HK-2 (cell line): ENCODE data around the gene RTCA.
"Not testable (repeated sequence)": the region's sequence is repeated elsewhere in the genome, so short reads cannot be mapped to it uniquely, and the experiment has no call there.

Experiments used
- DNase-seq: peaks from one replicate; pipeline ENCODE4 v3.0.0-alpha.2; 2018; ENCODE audit not compliant: unreplicated experiment

RTCA gene

DNA sequence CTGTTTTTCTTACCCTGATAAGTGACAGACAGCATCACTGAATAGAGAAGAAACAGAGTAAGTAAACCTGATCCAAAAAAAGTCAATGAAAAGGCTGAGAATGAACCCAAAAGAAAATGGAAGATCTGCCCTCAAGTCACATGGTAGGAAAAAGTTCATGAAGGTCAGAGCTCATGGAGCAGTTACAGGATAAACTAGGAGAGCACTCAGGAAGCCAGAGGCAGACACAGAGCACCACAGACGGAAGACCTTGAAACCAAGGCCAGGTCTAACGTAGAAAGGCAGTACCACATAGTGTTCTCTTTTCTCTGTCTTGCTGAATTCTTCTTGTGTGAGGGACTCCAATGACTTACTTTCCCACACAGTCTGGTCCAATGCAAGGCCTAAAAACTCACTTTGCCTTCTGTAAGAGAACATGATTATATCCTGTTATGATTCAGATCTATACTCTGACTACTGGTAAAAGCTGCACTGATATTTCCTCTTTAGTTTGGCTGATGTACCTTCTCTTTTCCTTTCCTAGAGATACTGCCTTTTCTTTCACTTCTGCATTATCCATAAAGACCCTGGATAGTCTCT, 40.8 kb downstream of the RTCA start:
- DNase-seq = no peak

DNA sequence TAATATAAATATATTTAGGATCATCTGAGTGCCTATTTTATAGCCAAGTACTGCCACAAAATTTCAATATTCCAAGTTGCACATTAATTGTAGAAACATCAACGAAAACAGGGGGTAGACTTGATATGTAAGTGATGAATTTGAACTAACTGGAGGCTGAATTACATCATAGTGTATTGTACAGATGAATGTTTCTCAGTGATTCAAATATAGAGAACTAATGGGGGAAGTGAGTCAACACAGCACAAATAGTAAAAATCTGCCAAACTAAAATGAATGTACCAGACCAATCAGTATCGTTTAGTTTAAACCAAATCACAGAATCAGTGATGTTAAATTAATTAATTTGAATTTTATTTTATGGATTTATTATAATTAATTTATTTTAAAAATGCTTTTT, 42.8 kb downstream of the RTCA start:
- no peak for DNase-seq

DNA sequence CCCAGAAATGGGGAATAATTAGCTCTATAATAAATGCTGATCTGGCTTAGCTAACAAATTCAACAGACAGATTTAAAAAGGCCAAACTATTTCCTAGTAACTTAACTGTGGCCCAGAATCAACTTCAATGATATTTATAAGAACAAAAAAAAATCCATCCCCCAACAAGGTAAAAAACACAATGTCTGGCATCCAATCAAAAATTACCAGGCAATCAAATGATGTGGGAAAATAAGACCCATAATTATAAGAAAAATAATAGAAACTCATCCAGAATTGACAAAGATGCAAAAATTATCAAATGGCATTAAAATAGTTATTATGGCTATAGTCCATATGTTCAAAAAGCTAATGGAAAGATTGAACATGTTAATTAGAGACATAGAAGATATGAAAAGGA, 43.8 kb downstream of the RTCA start:
- no peak for DNase-seq

DNA sequence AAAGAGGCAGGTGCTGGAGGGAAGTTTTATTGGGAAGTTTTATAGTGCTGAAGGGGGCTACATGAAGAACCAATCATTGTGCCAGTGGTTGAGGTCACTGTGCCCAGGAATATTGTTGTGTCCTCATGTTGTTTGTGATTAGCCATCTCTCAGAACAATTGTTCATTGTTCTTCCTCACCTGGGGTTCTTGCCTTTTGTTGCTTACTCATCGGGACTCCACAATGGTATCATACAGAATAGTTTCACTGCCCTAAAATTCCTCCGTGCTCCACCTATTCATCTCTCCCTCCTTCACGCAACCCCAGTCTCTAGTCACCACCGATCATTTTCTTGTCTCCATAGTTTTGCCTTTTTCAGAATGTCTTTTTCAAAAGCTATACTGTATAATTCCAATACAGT, 47.4 kb downstream of the RTCA start:
- no peak for DNase-seq

DNA sequence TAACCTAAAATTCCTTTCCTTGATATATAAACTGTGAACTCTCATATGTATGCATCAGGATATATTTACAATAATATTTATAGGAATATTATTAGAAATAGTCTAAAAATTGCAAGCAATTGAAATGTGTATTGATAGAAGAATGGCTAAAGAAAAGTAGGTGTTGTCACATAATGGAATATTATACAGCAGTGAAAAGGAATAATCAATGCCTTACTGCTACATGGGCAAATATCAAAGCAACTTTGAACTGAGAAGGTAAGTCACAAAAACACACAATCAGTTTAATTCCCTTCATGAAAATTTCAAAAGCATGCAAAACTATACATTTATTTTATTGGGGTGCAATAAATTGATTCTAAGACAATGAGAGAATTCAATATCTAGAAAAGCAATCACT, 50.6 kb downstream of the RTCA start:
- no peak for DNase-seq

DNA sequence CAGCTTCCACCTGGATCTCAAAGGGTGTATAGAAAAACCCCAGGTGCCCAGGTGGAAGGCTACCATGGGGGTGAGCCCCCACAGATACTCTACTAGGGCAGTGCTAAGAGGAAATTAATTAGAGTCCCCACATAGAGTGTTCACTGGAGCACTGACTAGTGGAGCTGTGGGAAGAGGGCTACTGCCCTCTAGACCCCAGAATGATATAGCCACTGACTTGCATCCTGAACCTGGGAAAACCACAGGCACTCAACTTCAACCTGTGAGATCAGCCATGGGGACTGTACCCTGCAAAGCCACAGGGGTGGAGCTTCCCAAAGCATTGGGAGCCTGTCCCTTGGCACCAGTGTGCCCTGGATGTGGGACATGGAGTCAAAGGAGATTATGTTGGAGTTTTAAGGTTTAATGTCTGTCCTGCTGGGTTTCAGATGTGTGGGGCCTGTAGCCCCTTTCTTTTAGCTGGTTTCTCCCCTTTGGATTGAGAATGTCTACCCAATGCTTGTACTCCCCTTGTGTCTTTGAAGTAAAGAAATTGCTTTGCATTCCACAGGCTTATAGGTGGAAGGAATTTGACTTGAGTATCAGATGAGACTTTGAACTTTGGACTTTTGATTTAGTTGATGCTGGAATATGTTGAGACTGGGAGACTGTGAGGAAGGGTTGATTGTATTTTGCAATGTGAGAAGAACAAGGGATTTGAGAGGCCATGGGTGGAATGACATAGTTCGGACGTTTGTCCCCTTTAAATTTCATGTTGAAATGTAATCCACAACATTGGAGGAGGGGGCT, 54.5 kb downstream of the RTCA start:
- no peak for DNase-seq

DNA sequence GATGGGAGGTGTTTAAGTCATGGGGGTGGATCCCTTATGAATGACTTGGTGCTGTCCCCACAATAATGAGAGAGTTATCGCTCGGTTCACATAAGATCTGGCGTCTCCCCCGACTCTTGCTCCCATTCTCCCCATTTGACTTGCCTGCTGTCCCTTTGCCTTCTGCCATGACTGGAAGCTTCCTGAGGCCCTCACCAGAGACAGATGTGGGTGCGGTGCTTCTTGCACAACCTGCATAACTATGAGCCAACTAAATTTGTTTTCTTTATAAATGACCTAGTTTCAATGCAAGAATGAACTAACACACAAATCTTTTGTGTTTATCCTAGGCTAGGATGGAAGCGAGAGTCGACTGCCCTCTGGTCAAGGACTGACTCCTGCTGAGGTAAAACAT, 55.1 kb downstream of the RTCA start:
- DNase-seq = no peak

DNA sequence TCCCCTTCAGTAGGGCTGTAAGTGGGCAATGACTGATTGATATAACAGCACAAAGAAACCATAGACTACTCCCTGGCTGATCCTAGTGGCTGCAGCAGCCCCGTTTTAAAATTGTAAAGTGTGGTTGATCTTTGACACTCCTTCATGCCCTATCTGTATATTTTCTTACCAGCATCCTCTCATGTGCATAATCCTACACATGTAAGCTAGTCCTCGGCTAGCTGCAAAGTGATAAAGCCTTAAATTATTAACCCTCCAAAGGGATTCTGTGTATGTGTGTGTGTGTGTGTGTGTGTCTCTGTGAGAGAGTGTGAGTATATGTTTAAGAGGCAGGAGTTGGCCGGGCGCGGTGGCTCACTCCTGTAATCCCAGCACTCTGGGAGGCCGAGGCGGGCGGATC, 55.5 kb downstream of the RTCA start:
- no peak for DNase-seq

DNA sequence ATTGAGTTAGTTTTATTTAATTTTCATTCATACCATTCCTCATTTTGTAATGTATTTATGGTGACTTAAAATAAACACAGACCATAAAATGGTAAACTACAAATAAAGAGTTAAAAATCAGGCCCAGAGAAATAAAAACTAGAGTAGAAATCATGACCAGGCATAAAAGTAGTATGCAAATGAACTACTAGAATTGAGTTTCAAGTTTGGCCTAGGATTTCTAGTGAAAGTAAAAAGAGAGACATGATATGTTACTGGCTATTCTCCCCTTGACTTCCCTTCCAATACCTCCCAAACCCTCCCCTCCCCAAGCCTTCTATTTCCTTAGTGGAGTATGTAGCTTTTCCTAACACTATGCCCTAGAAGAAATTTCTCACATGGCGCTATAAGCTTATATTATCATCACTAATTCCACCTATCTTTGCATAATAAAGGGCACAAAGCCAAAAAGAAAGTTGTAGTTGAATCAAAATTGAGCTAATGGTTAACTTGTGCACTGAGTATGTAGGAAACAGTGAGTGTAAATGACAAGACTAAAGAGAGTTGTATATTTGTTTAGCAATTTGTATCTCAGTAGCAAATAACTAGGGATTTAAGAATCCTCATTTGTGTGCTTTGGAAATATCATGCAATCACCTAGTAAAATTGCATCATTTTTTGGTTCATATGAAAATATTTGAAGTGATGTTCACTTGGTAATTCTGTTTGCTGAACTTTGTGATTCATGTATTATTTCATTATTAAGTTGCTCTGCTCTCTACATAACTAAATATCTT, 56.6 kb downstream of the RTCA start:
- DNase-seq = no peak

DNA sequence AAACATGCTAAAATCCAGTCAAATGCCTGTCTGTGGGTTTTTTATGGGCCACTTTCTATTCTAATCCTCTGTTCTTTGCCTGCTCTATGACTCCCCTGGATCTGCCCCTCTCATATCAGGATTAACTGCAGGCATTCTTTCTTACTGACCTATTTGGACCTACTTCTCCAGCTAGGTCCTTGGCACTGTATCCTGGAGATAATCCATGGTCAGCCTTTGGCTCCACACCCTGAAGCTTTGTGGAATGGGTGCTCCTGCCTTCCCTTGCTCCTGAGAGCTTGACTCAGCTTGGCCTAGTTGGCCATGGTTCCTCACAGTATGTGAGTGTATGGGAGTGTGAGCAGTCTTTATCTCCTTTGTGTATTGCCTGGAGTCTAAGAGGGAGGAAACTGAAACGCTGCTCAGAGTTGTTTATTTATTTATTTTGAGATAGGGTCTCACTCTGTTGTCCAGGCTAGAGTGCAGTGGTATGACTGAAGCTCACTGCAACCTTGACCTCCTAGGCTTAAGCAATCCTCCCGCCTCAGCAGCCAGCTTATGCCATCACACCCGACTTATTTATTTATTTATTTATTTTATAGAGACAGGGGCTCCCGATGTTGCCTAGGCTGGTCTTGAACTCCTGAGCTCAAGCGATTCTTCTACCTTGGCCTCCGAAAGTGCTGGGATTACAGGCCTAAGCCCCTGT, 57.5 kb downstream of the RTCA start:
- DNase-seq = no peak

DNA sequence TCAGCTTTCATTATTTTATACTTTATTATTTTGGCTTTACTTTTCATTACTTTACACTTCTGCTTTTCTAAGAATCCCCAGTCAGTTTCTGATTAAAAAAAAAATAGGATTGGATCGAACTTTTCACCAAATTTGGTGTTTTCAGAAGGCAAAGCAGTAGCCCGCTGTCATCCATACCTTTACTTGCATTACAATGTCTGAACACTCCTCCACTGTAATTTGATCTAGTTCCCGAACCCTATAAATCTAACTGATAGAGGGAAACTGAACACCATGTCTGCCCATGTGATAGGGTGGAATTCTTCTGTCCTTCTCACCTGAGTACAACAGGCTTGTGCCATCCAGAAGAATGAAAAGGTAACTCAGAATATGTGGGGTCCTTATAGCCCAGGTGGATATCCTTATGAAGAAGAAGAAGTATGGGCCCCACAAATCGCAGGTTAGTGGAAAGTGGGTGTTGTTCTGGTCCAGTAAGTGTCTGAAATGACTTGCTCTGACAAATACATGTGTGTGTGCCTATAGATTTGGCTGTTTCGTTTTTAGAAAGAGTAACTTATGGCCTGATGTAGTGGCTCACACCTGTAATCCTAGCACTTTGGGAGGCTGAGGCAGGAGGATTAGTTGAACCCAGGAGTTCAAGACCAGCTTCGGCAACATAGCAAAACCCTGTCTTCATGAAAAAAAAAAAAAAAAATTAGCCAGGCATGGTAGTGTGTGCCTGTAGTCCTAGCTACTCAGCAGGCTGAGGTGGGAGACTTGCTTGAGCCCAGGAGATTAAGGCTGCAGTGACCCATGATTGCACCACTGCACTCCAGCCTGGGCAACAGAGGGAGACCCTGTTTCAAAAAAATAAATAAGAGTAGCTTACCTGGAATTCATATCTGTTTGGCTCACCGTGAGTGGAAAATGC, 59.7 kb downstream of the RTCA start:
- DNase-seq = no peak

DNA sequence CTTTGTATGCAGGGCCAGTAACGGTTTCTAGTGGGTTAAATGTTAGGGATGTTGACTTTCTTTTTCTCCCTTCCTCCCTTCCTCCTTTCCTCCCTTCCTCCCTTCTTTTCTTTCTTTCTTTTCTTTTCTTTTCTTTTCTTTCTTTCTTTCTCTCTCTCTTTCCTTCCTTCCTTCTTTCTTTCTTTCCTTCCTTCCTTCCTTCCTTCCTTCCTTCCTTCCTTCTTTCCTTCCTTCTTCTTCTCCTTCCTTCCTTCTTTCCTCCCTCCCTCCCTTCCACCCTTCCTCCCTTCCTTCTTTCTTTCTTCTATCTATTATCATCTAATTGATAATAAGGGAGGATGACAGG, 60.3 kb downstream of the RTCA start:
- DNase-seq = not testable (repeated sequence)

DNA sequence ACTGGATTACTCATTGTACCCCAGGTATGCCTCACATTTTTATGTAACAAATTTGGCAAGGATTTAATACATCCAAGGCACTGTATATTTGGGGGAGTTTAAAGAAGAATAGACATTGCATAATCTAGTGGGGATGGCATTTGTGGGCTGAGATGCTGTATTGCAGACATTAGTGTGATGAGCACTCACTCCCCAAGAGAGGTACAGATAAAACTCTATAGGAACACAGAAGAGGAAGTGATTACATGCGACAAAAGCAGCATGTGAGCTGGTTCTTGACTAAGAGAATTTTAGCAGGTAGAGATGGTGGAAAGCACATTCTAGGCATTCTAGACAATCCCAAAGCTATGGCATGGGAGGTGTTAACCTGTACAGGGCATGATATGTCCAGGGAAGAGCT, 62.1 kb downstream of the RTCA start:
- no peak for DNase-seq

DNA sequence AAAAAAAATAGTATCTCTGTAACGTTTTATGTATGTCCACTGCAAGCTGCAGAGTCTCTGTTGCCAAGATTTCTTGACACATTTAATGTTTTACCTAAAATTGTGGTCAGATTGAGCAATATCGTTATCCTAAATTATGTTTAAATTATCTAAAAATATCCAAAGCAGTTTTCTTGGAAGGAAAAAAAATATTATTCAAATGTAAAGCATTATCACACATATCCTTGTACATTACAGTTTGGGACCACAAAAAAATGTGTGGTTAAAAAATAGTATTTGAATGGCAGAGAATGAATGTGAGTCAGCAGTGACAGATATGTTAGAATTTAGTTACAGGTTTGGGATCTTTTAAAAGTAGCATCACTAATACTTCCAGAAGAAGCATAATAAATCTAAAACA, 65.1 kb downstream of the RTCA start:
- DNase-seq = not testable (repeated sequence)

DNA sequence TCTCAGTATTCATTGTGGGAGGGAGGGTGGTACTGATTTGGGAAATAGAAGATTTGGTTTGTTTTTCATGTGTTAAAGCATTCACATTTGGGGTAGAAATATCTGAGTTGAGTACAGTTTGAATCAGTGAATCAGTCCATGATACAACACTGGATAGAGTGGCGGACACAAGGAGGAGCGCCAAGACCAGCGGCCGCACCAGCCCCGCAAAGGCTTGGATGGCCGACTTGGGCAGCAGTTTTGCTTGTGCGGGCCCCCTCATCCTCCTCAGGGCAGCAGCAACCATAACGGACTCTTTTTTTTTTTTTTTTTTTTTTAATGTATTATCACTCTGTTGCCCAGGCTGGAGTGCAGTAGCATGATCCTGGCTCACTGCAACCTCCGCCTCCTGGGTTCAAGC, 66.3 kb downstream of the RTCA start:
- no peak for DNase-seq

DNA sequence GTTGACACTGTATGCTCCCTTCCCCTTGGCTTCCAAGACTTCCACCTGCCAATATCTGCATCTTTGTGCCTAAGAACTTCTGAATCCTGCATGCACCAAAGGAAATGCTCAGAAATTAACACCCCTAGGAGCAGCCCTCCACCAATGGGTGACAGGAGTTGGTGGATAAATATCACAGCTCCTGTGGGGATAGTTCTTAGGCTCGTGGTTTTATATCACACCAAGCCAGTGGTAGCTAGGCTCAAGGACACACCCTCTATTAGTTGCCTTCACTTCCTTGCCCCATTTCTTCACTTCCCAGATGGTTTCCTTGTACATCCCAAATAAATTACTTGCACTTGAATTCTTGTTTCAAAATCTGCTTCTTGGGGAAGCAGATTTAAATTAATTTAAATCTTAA, 69.4 kb downstream of the RTCA start:
- DNase-seq = no peak

DNA sequence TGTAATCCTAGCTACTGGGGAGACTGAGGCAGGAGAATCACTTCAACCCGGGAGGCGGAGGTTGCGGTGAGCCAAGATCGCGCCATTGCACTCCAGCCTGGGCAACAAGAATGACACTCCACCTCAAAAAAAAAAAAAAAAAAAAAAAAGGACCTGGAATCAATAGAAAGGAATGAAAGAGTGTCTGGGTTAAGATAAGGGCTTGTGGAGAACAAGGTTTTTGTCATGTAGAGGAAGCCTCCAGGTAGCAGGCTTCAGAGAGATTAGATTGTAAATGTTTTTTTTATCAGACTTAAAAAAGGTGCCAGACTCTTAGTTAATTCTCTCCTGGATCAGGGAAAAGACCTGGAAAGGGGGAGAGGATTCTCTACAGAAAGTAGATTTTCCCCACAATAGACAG, 71.9 kb downstream of the RTCA start:
- DNase-seq = not testable (repeated sequence)

DNA sequence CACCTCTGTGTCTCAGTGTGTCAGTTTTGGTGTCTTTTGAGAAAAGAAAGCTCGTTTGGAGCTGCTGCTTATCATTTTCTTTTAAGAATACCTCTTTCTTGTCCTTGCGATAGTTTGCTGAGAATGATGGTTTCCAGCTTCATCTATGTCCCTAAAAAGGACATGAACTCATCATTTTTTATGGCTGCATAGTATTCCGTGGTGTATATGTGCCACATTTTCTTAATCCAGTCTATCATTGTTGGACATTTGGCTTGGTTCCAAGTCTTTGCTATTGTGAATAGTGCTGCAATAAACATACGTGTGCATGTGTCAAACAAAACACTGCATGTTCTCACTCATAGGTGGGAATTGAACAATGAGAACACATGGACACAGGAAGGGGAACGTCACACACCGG, 73.7 kb downstream of the RTCA start:
- not testable (repeated sequence) for DNase-seq

DNA sequence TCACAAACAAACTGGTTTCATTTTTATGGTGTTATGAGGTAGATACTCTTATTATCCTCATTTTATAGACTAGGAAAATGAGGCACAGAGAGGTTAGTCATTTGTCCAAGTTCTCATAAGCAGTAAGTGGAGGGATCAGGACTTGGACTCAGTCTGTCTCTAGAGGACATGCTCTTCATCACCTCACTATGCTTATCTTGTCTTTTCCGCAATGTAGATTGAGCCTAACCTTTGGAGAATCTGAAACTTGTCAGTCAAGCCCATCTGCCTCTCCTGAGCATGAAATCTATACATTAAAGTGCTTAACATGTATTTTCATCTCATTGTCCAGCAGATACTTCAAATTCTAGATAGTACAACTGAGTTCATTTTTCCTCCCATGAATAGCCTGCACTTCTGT, 74.5 kb downstream of the RTCA start:
- DNase-seq = no peak

DNA sequence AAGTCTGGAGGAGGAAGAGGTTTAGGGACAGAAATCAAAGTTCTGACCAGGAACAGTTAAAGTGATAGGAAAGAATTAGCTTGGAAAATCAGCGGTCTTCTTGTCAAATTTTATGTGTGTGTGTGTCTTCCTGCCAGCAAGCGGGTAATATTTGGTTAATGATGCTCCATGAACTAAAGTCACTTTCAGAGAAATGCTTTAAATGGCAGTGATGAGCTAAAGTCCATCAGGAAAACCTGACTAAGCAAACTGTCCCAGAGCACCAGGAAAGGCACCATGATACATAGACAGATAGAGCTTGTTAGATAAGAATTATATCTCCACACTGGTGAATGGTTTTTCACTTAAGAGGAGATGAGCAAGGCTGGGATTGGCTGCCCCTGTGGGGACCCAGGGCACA, 76.3 kb downstream of the RTCA start:
- DNase-seq = no peak
